Measurements from ENCODE around the gene SLC25A25.
"Not testable (repeated sequence)": the region's sequence is repeated elsewhere in the genome, so short reads cannot be mapped to it uniquely, and the experiment has no call there.

- not testable (repeated sequence) for TF ChIP-seq POLR2AphosphoS5, EP300, CTCF (IDR thresholded peaks at IDR 0.05)
Measured at GRCh38 chr9:128131346-128131745, 63.3 kb downstream of the SLC25A25 start.
